ENCODE measurements around the gene ARID5B. TPM values are rescaled to one million over a fixed set of nuclear protein-coding genes. Genes with fewer than 3 reads are reported as not detected.

Gene ARID5B
- total RNA-seq, 1 donor from 2014 or later, result 12.9 TPM

DNA sequence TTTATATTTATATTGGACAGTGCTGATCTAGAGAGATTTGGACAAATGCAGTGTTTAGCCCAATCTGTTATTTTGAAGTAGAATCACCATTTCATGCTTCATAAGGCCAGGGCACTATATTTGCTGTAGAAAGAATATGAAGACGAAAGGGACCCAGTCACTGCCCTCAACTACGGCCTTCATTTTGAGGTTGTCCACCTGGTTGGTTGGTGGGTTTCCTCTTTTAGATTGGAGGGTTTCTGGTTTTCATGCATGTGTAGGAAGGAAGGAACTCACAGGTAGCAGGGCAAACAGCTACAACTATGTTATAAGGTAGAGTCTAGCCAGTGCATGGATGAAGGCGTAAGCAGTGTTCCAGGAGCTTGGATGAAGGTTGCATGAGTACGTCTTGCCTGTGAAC, 56.3 kb downstream of the ARID5B start:
- no peak for ATAC-seq
- no peak for DNase-seq
- intact Hi-C loops (cut with micrococcal nuclease), result no loop called here

DNA sequence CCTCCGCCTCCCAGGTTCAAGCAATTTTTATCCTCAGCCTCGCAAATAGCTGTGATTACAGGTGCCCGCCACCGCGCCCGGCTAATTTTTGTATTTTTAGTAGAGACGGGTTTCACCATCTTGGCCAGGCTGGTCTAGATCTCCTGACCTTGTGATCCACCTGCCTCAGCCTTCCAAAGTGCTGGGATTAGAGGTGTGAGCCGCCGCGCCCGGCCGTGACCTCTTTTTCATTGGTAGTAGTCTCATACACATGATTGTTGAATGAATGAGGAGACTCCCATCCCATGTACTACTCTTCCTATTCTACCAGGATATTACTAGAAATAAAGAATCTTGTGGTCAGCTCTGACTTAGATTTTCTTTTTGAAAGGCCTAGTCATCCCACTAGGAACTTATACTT, 56.8 kb downstream of the ARID5B start:
- DNase-seq (no peak), ATAC-seq (no peak)
- intact Hi-C loops (cut with micrococcal nuclease), result no loop called here

DNA sequence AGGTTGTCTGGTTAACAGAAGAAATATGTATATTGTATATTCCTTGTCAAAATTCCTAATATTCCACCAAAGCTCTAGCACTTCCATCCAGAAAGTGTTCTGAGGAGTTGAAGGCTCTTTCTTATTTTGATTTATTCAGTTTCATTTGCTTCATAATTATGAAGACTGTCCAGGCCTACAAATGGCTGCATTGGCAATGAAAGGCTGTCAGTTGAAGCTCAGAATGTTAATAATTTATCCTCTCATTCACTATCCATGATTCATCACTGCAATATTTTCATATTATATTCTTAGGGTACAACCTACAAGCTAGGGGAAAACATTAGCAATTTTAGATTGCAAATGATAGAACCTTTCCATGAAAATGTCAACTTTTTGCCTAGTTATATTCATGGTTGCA, 57.3 kb downstream of the ARID5B start:
- ATAC-seq, result no peak
- no peak for DNase-seq
- intact Hi-C loops (cut with micrococcal nuclease), result no loop called here

DNA sequence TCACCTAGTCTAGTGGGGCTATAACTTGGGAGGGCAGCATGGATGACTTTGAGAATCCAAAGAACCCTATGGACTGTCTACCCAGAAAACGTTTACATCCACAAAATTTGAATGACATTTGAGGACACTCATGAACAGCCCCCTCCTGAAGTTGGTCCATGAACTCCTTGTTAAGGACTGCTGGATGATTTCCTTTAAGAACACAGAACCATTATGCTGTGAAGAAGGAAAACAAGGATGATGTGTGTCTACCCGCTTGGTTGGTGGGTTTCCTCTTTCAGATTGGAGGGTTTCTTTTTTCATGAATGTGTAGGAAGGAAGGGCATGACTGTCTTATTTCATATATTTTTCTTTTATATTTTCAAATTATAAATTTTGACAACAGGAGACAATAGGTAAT, 58.3 kb downstream of the ARID5B start:
- no peak for ATAC-seq
- intact Hi-C loops (cut with micrococcal nuclease), result no loop called here
- no peak for DNase-seq

DNA sequence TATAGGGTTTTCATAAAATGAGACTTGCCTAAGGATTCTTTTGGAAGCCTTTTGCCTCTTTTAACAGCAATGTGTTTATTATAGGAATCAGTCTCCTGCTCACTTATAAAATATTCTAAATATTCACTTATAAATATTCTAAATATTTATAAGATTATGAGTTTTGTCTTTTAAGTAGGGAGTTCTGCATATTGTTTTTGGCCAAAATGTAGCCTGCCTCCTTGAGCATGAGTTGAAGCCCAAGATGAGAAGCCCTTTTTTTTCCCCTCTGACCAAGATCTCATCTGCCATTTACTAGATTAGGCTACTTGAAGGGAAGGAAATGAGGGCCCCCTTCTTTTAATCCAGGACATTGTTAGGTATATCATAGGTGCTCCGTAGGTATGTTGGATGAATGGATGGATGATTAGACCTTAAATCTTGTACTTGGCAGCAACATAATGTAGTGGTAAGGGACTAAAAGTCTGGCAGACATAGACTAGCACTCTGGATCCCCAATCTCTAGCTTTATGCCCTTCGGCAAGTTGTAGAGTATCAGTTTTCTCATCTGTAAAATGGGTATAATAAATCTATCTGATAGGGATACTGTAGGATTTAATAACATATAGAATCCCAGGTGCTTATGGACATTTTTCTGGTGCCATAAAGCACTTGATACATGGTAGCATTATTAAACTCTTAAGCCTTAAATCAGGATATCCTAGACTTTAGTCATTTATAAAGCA, 59.1 kb downstream of the ARID5B start:
- intact Hi-C loops (cut with micrococcal nuclease), result no loop called here
- ATAC-seq (no peak), DNase-seq (no peak)

DNA sequence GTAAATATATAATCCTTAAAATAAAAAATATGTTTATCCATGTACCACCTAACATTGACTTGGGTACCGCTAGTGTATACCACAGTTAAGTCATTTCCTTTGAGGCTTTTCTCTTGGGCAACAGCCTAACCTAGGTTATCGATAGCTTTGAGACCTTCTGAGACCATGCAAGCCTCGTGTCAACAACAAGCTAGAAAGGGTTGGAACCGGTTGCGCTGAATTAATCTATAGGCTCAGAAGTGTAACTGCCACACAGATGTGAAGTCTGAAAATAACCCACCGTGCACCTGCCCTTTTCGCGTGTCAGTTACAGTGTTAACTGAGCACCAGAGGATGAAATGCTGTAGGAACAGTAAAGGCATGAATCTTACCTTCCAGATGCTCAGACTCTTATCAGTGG, 59.8 kb downstream of the ARID5B start:
- ATAC-seq (no peak), DNase-seq (no peak)
- intact Hi-C loops (cut with micrococcal nuclease), result no loop called here

DNA sequence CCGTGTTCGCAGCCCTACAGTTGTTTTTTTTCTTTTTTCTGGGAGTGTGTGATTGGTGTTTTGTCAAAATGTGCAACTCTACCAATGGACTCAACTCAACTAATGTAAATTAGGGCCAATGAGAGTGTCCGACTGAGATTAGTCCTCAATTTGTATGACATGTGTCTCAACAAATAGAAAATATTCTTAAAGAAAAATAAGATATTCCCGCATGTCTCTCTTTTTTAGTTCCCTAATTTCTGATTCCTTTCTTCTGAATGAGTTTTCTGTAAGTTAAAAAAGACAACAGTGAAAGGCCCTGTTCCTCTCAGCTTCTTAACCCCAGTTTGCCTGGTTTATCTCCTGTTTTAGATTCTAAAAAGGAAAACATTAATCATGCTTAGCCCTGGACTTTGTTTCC, 61.5 kb downstream of the ARID5B start:
- ATAC-seq (no peak), DNase-seq (no peak)
- intact Hi-C loops (cut with micrococcal nuclease), result no loop called here

DNA sequence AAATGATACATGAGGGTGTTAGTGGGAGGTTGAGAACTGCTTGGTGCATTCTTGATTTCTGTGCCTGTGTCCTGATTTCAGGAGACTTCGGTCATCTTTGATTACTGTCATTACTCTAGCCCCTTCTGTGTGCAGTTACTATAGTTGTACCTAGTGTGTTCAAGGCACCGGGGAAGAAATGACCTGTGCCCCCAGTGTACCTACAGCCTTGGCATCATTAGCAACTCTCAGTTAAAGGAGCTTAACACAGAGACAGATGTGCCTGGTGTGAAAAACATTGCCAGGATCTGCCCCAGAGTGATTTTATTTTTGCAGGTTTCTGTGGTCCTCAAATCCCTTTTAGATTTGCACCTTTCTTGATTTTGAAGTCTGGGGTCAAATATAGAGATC, 62.2 kb downstream of the ARID5B start:
- ATAC-seq, result no peak
- intact Hi-C loops (cut with micrococcal nuclease), result no loop called here
- DNase-seq, result no peak

DNA sequence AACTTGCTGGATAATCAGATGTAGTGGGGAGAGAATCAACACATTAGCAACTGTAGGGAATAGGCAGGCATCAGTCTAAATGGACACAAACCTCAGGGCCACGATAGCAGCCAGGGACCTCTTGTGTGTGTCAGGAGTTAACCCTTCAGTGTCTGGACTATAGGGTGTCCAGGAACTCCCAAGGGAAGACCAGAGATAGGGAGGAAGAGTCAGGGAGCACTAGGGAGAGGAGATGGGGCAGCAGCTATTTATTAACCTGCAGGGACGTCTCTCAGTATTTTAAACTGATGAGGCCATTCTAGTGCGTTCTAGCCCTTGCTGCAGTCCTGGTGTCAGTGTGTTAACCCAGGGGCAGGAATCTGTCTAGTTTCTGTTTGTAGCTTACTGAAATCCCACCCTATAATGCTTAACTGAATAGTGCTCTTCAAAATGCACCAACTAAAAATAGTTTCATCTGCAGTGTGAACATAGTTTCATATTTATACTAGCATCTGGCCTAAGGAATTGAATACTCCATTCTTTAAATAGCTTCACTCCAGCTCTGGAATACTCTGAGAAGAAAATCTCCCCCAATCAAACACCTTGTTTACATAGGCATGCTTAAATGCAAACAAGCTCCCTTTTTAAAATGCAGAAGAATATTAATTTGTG, 62.7 kb downstream of the ARID5B start:
- ATAC-seq (peak; percentile 65), DNase-seq (no peak)
- intact Hi-C loops (cut with micrococcal nuclease), result no loop called here

DNA sequence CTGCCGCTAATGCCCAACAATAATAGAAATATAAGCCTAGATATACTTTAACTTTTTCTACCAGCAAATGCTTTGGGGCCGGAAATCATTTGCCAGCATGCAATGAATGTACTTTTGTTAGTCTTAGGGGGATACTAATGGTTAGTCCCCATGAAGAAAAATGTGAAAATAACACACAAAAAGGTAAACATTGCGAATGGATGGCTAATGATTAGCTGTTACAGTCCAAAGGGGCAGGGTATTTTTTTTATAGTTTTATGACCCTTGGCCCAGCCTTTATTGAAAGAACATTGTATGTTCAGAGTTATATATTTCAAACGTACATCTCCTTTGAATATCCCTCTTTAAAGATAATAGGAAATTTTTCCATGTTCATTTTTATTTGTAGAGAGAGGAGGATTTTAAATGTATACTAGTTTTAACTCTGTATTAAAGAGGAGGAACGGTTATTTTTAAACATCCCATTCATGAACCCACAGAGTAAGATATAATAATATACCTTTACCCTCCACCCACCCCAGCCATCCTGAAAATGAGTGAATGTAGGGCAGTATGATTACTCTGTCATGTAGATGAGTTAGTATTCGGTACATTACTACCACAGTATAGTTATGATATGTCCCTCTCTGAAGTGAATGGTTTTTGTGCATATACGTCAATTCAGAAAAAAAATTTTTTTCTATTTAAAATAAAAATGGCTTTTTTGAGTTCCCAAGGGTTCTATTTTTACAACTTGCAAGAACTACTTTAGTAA, 63.6 kb downstream of the ARID5B start:
- no peak for DNase-seq
- intact Hi-C loops (cut with micrococcal nuclease), result no loop called here

DNA sequence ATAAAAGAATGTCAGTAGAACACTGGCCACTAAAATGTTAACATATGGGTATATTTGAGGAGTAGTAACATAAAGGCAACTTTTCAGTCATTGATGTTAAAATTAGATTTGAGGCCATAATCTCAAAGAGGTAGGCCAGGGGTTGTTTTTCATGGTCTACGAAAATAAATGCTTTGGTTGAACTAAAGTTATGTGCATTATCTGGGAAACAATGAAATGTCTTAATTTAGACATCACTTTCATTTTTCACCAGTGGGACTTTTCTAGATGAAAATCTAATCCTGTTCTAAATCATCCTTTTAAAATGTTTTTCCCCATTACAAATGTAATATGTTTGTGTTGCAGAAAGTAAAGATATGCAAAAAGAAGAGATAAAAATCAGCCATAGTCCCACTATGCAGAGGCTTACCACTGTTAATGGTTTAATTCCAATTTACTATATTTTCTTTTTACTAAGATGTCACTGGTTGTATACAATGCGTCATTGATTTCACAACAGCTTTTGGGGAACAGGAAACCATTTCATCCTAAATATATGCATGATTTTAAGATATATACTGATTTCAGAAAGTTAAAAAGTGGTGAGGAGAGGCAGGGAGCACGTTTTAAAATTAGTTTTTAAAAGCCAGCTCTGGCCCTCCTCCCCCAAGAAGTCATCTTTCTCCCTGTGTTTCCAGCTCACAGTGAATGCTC, 64.3 kb downstream of the ARID5B start:
- intact Hi-C loops (cut with micrococcal nuclease), result no loop called here
- DNase-seq (no peak), ATAC-seq (no peak)

More for the DNA sequence above, 63.6 kb downstream of the ARID5B start:
- no peak for ATAC-seq

DNA sequence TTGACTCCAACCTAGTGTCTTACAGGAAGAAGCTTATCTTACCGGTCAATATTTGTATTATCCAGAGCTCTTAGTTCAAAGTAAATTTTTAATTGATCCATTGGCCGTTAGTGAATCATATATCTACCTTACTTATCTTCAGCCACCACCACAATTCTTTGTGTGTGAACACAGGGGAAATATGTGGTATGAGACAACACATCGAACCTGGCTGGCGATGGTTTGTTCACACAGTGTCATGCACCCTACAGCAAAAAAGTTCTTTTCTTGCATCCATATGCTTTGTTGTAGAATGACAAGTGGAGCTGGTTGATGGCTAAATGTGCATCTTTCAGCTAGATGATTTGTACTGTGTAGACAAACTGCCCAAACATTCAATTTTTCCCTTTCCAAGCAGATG, 65.8 kb downstream of the ARID5B start:
- no peak for DNase-seq
- ATAC-seq, result no peak
- intact Hi-C loops (cut with micrococcal nuclease), result no loop called here

DNA sequence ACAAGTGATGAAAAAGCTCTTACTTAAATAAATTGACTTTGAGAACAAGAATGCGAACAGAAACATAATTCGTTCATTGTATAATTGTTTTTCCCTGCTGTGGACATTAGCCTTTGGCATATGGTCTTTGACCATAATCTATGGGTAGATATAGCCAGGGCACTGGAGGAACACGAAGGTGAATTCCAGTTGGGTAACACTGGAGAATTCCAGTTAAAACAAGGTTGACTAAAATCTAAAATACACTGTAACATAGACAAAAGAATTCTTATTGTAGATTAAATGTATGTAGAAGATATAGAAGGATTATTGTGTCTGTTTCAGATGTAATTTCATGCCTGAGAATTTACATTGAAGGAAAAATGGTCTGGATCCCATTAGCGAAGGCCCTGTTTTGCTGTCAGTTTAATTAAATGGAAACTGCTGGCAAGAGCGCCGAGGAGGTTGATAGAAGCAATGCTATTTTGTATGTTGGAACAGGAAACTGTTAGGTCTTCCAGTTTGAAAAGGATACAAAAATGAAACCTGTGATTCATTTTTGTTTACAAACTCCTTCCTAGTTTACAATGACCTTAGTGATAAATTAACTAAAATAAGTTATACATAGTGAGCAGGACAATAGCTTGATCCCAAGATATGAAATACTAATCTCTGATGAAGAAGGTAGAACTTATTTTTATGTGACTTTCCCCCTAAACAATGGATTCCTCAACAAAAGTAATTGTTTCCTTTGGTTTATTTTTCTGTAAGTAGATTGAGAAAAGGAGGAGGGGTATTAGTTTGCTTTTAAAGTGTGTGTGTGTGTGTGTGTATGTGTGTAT, 68.9 kb downstream of the ARID5B start:
- intact Hi-C loops (cut with micrococcal nuclease), result no loop called here
- no peak for ATAC-seq
- no peak for DNase-seq

DNA sequence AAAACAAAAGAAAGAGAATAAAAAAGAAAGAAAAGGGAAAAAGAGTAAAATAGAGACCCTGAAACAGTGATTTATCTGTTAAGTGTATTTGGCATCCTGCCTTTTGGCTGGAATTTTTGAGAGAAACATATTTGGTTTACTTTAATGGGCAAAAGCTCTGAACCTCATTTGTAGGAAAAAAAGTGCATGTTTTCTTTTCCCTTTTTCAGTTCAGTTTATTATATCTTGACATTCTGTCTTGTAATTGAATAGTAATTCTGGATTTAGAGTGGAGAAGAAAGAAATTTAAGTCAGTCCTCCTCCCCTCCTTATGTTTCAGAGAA, 69.5 kb downstream of the ARID5B start:
- intact Hi-C loops (cut with micrococcal nuclease), result no loop called here
- no peak for ATAC-seq
- no peak for DNase-seq

DNA sequence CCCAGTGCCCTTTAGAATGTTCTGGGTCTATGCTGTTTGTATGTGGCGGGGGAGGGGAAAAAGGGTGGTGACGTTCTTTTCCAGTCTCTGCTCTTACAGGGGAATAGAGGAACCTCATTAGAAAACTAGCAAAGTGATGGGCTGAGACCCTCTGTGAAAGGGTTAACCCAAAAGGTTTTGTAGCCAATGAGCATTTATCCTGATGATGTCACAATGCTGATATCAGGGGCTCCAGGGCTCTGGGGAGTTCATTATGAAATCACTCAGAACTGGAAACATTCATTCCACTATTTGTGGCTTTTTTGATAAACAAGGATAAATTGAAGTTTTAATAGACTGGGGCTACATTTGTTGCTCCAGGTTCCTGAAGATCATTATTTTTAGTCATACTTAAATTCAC, 71.7 kb downstream of the ARID5B start:
- peak; percentile 34 for ATAC-seq
- intact Hi-C loops (cut with micrococcal nuclease), result no loop called here
- no peak for DNase-seq

DNA sequence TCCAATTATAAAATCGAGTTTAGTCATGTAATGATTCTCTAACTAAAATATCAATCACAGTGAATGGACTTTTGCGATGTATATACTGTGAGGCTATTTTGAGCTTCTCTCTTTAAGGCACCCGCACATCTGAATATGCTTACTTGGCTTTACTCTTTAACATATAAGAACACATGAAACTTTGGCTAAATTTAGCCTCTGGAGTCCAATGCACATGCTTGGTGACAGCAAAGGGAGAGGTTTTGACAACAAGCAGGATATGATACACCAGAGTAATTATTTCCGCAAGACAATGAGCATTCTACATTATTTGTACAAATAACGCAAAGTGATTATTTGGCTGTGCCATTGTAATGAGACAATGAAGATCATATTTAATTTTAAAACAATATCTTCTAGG, 72.4 kb downstream of the ARID5B start:
- peak; percentile 73 for ATAC-seq
- intact Hi-C loops (cut with micrococcal nuclease), result no loop called here

DNA sequence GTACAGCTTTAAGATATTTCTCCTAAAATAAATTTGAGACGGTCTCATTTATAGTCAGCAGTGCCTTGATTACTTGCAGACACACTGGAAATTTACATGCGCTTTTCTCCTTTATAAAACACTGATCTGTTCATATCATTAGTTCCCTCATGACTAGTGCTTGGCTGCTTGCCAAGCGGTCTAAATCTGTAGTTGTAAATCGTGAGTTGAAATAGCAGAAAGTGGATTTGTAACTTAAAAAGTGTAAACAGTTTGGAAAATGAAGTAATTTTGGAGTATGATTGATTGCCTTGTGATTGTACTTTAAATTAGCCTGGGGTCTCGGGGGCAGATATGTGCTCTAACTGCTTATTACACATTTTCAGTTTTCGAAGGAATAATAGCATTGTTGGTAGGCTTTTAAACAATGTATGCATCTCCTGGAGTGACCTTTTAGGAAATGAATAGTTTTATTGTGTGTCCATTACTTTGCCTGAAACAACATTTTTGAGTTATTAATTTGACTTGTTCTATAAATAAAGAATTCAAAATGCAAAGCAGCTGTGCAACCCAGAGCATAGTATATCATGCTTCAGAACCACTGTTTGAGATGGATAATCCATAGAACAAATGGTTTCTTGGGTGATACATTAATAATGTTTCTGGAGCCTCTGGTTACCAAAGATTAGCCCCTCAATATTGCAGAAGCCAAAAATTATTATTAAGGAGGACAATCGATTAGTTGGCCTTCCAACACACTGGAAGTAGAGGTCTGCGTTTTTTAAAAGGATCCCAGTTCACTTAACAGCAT, 73.3 kb downstream of the ARID5B start:
- ATAC-seq (peak; percentile 74), DNase-seq (peak; percentile 75)
- intact Hi-C loops (cut with micrococcal nuclease), result no loop called here

More for the DNA sequence above, 72.4 kb downstream of the ARID5B start:
- no peak for DNase-seq

DNA sequence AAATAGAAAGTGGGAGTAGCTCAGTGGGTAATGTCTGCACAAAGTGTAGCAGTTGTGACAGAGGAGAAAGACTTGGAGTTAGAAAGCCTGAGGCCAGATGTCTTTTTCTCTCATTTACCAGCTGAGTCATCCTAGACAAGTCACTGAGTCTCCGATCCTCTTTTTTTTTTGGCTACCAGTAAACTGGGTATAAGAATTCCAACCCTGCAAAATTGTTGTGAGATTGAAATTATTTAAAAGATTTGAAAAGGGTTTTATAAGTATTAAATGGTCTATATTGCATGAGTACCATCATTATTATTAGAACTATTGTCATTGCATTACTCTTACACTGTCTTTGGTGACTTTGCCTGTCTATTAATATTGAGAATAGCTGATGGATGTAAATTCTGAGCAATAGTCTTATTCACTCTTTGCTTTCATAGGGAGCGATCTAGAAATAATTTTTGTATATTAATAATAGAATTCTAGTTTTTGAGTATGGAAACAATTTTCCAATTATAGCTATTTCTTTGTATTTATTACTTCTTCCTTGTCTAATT, 74.0 kb downstream of the ARID5B start:
- intact Hi-C loops (cut with micrococcal nuclease), result no loop called here
- peak; percentile 73 for ATAC-seq
- DNase-seq, result no peak

Data from left ventricle myocardium superior (tissue), 1 donor.